ENCODE measurements around the gene SVIL.

DNA sequence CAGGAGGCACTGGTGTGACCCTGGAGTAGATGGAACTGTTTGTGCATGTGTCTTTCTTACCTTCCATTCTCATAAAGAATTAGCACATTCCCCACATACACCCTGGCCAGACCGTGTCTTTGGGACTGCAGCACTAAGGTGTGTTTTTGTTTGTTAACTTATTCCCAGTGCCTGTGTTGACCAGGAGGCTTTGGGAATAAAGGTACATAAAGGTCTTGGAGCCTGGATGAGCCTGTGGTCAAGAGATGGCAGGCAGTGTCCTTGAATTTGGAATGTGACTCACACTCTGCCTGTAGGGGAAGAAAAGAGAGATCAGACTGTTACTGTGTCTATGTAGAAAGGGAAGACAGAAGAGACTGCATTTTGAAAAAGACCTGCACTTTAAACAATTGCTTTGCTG is 208.4 kb downstream of the SVIL start:
- TF ChIP-seq, protein P1, sequence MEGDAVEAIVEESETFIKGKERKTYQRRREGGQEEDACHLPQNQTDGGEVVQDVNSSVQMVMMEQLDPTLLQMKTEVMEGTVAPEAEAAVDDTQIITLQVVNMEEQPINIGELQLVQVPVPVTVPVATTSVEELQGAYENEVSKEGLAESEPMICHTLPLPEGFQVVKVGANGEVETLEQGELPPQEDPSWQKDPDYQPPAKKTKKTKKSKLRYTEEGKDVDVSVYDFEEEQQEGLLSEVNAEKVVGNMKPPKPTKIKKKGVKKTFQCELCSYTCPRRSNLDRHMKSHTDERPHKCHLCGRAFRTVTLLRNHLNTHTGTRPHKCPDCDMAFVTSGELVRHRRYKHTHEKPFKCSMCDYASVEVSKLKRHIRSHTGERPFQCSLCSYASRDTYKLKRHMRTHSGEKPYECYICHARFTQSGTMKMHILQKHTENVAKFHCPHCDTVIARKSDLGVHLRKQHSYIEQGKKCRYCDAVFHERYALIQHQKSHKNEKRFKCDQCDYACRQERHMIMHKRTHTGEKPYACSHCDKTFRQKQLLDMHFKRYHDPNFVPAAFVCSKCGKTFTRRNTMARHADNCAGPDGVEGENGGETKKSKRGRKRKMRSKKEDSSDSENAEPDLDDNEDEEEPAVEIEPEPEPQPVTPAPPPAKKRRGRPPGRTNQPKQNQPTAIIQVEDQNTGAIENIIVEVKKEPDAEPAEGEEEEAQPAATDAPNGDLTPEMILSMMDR (IDR thresholded peaks at IDR 0.05), result no peak
- TF ChIP-seq EZH2 (IDR thresholded peaks at IDR 0.05), result no peak
